Esophagus muscularis mucosa (tissue), 4 donors: ENCODE data around the gene AMIGO3. TPM values are rescaled to one million over a fixed set of nuclear protein-coding genes. Genes with fewer than 3 reads are reported as not detected.
A peak's percentile ranks its signal among the peaks of the same experiment; 100 is the strongest.

Experiments
- DNase-seq: peaks from one replicate; pipeline ENCODE4 v3.0.0-alpha.2; 2017; ENCODE audit errors: extremely low spot score
- H3K27ac ChIP-seq, 4 donors: fragments of 200-600 bp; sonication (generic); replicated peaks in 1 of 4; 1 replicate in 3 of 4; 2 replicates in 1 of 4; pipeline ENCODE4 v1.5.1; 2016 to 2019; ENCODE audit warnings: mild to moderate bottlenecking in 1 of 4
- H3K27me3 ChIP-seq, 4 donors: fragments of 200-600 bp; sonication (generic); one replicate each; pipeline versions ENCODE4 v1.5.1 to v1.6.0; 2016 to 2019
- H3K36me3 ChIP-seq, 4 donors: fragments of 200-600 bp; sonication (generic); one replicate each; pipeline ENCODE4 v1.5.1; 2016 to 2019
- H3K4me1 ChIP-seq, 4 donors: fragments of 200-600 bp; sonication (generic); one replicate each; pipeline ENCODE4 v1.5.1; 2016 to 2019
- H3K4me3 ChIP-seq, 4 donors: fragments of 200-600 bp; sonication (generic); 1 replicate in 2 of 4; 2 replicates in 2 of 4; pipeline ENCODE4 v1.5.1; 2016 to 2019; ENCODE audit warnings: mild to moderate bottlenecking in 4 of 4, moderate library complexity in 1 of 4
- H3K9me3 ChIP-seq, 4 donors: fragments of 200-600 bp; sonication (generic); 1 replicate in 3 of 4; 2 replicates in 1 of 4; pipeline ENCODE4 v1.5.1; 2016 to 2019
- EP300 ChIP-seq: sonication (generic); formaldehyde crosslinking; IDR thresholded peaks from one replicate; pipeline ENCODE4 v1.6.1; 2017; ENCODE audit warnings: antibody characterized with exemption
- POLR2A ChIP-seq: fragments of 450-650 bp; IDR thresholded peaks from one replicate; pipeline ENCODE4 v1.6.1; 2017; ENCODE audit warnings: antibody characterized with exemption, moderate library complexity, mild to moderate bottlenecking, low read depth
- POLR2AphosphoS5 ChIP-seq, 2 donors: sonication (generic); formaldehyde crosslinking; IDR thresholded peaks; one replicate each; pipeline ENCODE4 v1.6.1; 2017; ENCODE audit warnings: antibody characterized with exemption in 2 of 2
- WGBS: methylation state at CpG from one replicate; pipeline ENCODE4 v1.1.5; 2018; 5-methylcytosine and 5-hydroxymethylcytosine counted together
- intact Hi-C: fragments of 100-400 bp; cut with DNase I; formaldehyde crosslinking; loops from one replicate; pipeline ENCODE4 v1.15.1; 2023
- total RNA-seq, 4 donors: library from RNA; depleted of rRNA; stranded (reverse); fragments of >200 nt; gene quantifications; one replicate each; pipeline versions ENCODE4 v1.1.0 to v1.2.1, GENCODE V29; 2016
- TF ChIP-seq, protein P1 (sequence below), 3 experiments: fragments of 200-600 bp in 2 of 3; fragments of 450-650 bp in 1 of 3; sonication (generic) in 2 of 3; IDR thresholded peaks; one replicate each; pipeline ENCODE4 v1.5.1; 2017 to 2019; ENCODE audit warnings: antibody characterized with exemption in 3 of 3, mild to moderate bottlenecking in 2 of 3, moderate library complexity in 1 of 3

AMIGO3 gene
- total RNA-seq, 4 donors from 2014 or later: 1.2 to 1.7 TPM; not detected in 2

DNA sequence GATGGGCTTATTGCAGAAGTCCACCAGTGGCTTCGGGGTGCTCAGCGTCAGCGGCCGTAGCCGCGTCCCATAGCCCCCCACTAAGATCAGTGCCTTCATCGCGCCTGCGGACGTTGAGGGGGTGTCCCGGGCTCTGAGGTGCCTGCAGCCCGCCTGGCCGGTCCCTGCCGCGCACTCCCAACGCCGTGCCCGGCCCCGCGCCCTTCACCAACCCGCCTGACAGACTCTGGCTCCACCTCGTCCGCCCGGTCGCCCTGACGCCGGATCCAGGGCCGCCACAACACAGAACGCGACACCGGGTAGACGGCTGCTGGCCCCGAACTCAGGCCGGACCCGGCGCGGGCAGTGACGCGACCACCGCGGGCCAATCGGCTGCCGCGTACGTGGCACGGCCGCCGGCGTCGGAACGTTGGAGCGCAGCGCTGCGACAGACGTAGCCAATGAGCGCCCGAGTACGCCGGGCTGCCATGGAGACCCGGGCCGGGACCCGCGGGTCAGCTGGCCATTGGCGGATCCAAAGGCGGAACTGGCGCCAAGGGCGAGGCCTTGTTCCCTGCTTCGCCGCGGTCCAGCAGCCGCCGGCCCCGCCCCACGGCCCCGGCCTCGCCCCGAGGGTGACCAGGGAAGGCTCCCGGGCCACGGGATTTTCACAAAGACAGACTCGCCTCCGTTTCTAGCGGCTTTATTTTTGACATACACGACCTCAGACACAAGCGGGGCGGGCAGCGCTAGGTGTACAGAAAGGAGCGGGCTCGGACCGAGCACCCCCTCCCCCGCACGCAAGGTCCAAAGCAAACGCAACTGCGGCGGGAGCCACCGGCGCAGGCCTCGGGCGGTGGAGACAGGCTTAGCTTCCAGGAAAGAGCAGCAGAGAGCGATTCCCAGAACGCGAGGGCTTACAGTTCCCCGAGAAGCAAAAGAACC lies 4.4 kb upstream of the AMIGO3 start, which contains the start of gene GMPPB:
Gene GMPPB, minus strand, starts transcription at position 324 of the 924 bp plus-strand sequence. Its CDS starts 225 bp downstream, at position 99.
- Histone ChIP-seq H3K4me3 (peak within 1 kb of the TSS; percentile 86 to 99 (median 94)), H3K4me1 (peaks cover 29 to 51% (median 45%) of the 10 kb centered on the region in 4 donors), H3K36me3 (peaks cover 13 to 64% (median 61%) of the 10 kb centered on the region in 4 donors), H3K27ac (peak within 1 kb of the TSS; percentile 92 to 98 (median 94)), H3K27me3 (no peaks in the 10 kb centered on the region), H3K9me3 (no peaks in the 10 kb centered on the region)
- TF ChIP-seq POLR2AphosphoS5 (IDR thresholded peaks at IDR 0.05): peak; percentile 89 to 94
- no peak for TF ChIP-seq EP300
- TF ChIP-seq, protein P1, sequence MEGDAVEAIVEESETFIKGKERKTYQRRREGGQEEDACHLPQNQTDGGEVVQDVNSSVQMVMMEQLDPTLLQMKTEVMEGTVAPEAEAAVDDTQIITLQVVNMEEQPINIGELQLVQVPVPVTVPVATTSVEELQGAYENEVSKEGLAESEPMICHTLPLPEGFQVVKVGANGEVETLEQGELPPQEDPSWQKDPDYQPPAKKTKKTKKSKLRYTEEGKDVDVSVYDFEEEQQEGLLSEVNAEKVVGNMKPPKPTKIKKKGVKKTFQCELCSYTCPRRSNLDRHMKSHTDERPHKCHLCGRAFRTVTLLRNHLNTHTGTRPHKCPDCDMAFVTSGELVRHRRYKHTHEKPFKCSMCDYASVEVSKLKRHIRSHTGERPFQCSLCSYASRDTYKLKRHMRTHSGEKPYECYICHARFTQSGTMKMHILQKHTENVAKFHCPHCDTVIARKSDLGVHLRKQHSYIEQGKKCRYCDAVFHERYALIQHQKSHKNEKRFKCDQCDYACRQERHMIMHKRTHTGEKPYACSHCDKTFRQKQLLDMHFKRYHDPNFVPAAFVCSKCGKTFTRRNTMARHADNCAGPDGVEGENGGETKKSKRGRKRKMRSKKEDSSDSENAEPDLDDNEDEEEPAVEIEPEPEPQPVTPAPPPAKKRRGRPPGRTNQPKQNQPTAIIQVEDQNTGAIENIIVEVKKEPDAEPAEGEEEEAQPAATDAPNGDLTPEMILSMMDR (IDR thresholded peaks at IDR 0.05): no peak
- TF ChIP-seq POLR2A: peak; percentile 68
- WGBS: 0% methylated on average over 20 of the region's 102 CpGs
- peak; percentile 99 for DNase-seq
- intact Hi-C loops: loop anchor here (5.0 kb wide), 2 partner anchors 63 to 113 kb away; partner anchors contain the start of gene IP6K1

DNA sequence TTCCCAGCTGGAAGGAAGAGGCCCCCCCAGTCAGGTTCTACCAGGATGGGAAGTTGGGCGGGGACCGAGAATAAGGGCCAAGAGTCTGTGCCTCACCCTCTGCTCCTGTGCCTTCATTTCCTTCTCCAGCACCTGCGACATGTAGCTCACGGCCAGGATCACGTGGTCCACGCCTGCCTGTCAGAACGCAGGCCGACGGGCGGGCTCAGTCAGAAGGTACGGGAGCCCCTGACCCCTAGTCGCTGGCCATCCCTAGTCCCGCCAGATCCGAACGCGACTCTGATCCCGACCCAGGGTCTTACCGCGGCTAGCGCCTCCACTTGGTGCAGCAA lies 3.8 kb upstream of the AMIGO3 start:
- Histone ChIP-seq H3K4me1 (peaks cover 35 to 57% (median 51%) of the 10 kb centered on the region in 4 donors), H3K27ac (peak overlapping the region; percentile 92 to 98 (median 94)), H3K36me3 (peaks cover 13 to 58% (median 57%) of the 10 kb centered on the region in 4 donors), H3K27me3 (no peaks in the 10 kb centered on the region), H3K4me3 (peak overlapping the region; percentile 86 to 99 (median 94)), H3K9me3 (no peaks in the 10 kb centered on the region)
- TF ChIP-seq, protein P1 (IDR thresholded peaks at IDR 0.05): no peak
- TF ChIP-seq POLR2A: no peak
- TF ChIP-seq EP300: no peak
- TF ChIP-seq POLR2AphosphoS5 (IDR thresholded peaks at IDR 0.05): no peak
- no CpG with 5 or more reads among the region's 20 CpGs for WGBS
- DNase-seq: no peak
- intact Hi-C loops: loop anchor here (5.0 kb wide), 2 partner anchors 64 to 114 kb away; partner anchors contain the start of gene IP6K1

DNA sequence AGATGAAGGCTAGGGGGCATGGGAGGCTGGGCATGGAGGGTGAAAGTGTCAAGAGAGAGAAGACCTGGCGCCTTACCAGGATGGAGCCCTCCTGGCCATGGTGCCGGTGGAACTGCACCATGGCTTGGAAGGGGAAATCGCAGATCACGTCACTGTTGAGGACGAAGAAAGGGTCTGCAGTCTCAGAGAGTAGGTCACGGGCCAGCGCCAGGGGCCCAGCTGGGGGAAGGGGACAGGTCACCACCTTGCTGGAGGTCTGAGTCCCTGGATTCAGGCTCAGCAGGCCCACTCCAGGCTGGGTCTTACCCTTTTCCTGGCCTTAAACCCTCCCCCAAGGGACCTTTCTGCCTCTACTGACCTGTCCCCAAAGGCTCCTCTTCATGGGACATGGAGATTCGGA lies 3.4 kb upstream of the AMIGO3 start:
- intact Hi-C loops: loop anchor here (5.0 kb wide), 2 partner anchors 64 to 114 kb away; partner anchors contain the start of gene IP6K1
- no peak for DNase-seq
- Histone ChIP-seq H3K9me3 (no peaks in the 10 kb centered on the region), H3K36me3 (peaks cover 9 to 54% (median 53%) of the 10 kb centered on the region in 4 donors), H3K27me3 (no peaks in the 10 kb centered on the region), H3K27ac (peak overlapping the region; percentile 92 to 98 (median 94)), H3K4me1 (peaks cover 35 to 61% (median 53%) of the 10 kb centered on the region in 4 donors), H3K4me3 (peak overlapping the region; percentile 86 to 99 (median 94))
- TF ChIP-seq, protein P1 (IDR thresholded peaks at IDR 0.05): no peak
- TF ChIP-seq EP300 (no peak), POLR2AphosphoS5 (IDR thresholded peaks at IDR 0.05) (no peak), POLR2A (no peak)
- 75% methylated on average over 5 of the region's 8 CpGs for WGBS

GRCh38 chr3:49721896-49722781 lies 2.7 kb upstream of the AMIGO3 start:
- H3K9me3 ChIP-seq: no peaks in the 10 kb centered on the region
- DNase-seq: no peak
- intact Hi-C loops: loop anchor here (5.0 kb wide), 2 partner anchors 65 to 115 kb away; partner anchors contain the start of gene IP6K1
- H3K27me3 ChIP-seq: no peaks in the 10 kb centered on the region
- H3K4me3 ChIP-seq: peak overlapping the region in 2 of 4 donors; percentile 86 to 89
- peaks cover 35 to 62% (median 53%) of the 10 kb centered on the region in 4 donors for H3K4me1 ChIP-seq
- 87% methylated on average over 17 of the region's 26 CpGs for WGBS
- peak overlapping the region; percentile 6 to 98 (median 93) for H3K27ac ChIP-seq
- TF ChIP-seq EP300 (no peak), POLR2AphosphoS5 (IDR thresholded peaks at IDR 0.05) (no peak), POLR2A (no peak)
- TF ChIP-seq, protein P1 (IDR thresholded peaks at IDR 0.05): no peak
- H3K36me3 ChIP-seq: peaks cover 1 to 52% (median 46%) of the 10 kb centered on the region in 4 donors
